HEK293 (cell line): Measurements from ENCODE around the gene MTUS2.

ENCODE experiments used
- CTCF ChIA-PET: fragments of 350-600 bp; formaldehyde crosslinking; extraction: SDS; loops from one replicate; lab custom pipeline; 2021; ENCODE audit warnings: antibody characterized with exemption; lab: Yijun Ruan, JAX
- POLR2A ChIA-PET: fragments of 300-600 bp; formaldehyde crosslinking; extraction: SDS; loops from one replicate; lab custom pipeline; 2020; ENCODE audit warnings: antibody characterized with exemption, inconsistent platforms; lab: Yijun Ruan, JAX
- H3K27ac ChIP-seq: fragments of 200-500 bp; sonication (Bioruptor generic); 2 replicates; pipeline ENCODE4 v1.5.1; 2014; ENCODE audit warnings: low read depth, low read length, control low read depth, inconsistent platforms; ENCODE audit errors: extremely low read depth
- H3K36me3 ChIP-seq, 2 experiments: fragments of 200-500 bp in 1 of 2; sonication (Bioruptor generic) in 1 of 2; 1 replicate in 1 of 2; 2 replicates in 1 of 2; pipeline ENCODE4 v1.5.1; 2014 to 2017; ENCODE audit warnings: inconsistent platforms in 2 of 2, low read length in 2 of 2; ENCODE audit not compliant: control insufficient read depth in 2 of 2, insufficient read depth in 1 of 2
- H3K4me1 ChIP-seq: fragments of 200-500 bp; sonication (Bioruptor generic); 2 replicates; pipeline ENCODE4 v1.5.1; 2014; ENCODE audit warnings: mild to moderate bottlenecking, low read length, inconsistent platforms; ENCODE audit not compliant: control insufficient read depth, insufficient read depth
- H3K4me3 ChIP-seq: 2 replicates; pipeline ENCODE4 v1.5.1; 2011; ENCODE audit warnings: low read depth, mild to moderate bottlenecking, control low read depth, low read length, moderate library complexity
- H3K9me3 ChIP-seq: fragments of 200-500 bp; sonication (Bioruptor generic); 2 replicates; pipeline ENCODE4 v1.5.1; 2014; ENCODE audit warnings: low read depth, low read length, inconsistent platforms; ENCODE audit not compliant: control insufficient read depth, insufficient read depth
- BCL11A ChIP-seq: fragments of 450-650 bp; formaldehyde crosslinking; IDR thresholded peaks from 2 replicates; pipeline ENCODE4 v1.5.1; 2016; ENCODE audit warnings: low read depth, missing biosample characterization, missing genetic modification characterization
- HOXC10 ChIP-seq: sonication (generic); formaldehyde crosslinking; IDR thresholded peaks from 2 replicates; pipeline ENCODE4 v1.8.1; 2023; ENCODE audit warnings: mild to moderate bottlenecking, missing genetic modification reagents
- KLF1 ChIP-seq: fragments of 450-650 bp; formaldehyde crosslinking; IDR thresholded peaks from 2 replicates; pipeline ENCODE4 v1.5.1; 2016; ENCODE audit warnings: missing biosample characterization, missing genetic modification characterization
- ZIC2 ChIP-seq: fragments of 450-650 bp; formaldehyde crosslinking; IDR thresholded peaks from 2 replicates; pipeline ENCODE4 v1.5.1; 2016; ENCODE audit warnings: missing biosample characterization, missing genetic modification characterization
- ZNF10 ChIP-seq: fragments of 450-650 bp; formaldehyde crosslinking; IDR thresholded peaks from 2 replicates; pipeline ENCODE4 v1.5.1; 2017; ENCODE audit warnings: missing biosample characterization, missing genetic modification characterization
- ZNF155 ChIP-seq: fragments of 450-650 bp; formaldehyde crosslinking; IDR thresholded peaks from 2 replicates; pipeline ENCODE4 v1.5.1; 2016; ENCODE audit warnings: missing biosample characterization, missing genetic modification characterization
- ZNF16 ChIP-seq: fragments of 450-650 bp; formaldehyde crosslinking; IDR thresholded peaks from 2 replicates; pipeline ENCODE4 v1.5.1; 2016; ENCODE audit warnings: low read depth, missing biosample characterization, missing genetic modification characterization
- ZNF2 ChIP-seq: fragments of 450-650 bp; formaldehyde crosslinking; IDR thresholded peaks from 2 replicates; pipeline ENCODE4 v1.5.1; 2016; ENCODE audit warnings: missing biosample characterization, missing genetic modification characterization
- ZNF214 ChIP-seq: fragments of 450-650 bp; formaldehyde crosslinking; IDR thresholded peaks from 2 replicates; pipeline ENCODE4 v1.5.1; 2017; ENCODE audit warnings: missing biosample characterization, mild to moderate bottlenecking, missing genetic modification characterization, borderline replicate concordance
- ZNF223 ChIP-seq: fragments of 450-650 bp; formaldehyde crosslinking; IDR thresholded peaks from 2 replicates; pipeline ENCODE4 v1.5.1; 2016; ENCODE audit warnings: missing biosample characterization, missing genetic modification characterization
- ZNF416 ChIP-seq: fragments of 450-650 bp; formaldehyde crosslinking; IDR thresholded peaks from 2 replicates; pipeline ENCODE4 v1.5.1; 2016; ENCODE audit warnings: missing biosample characterization, missing genetic modification characterization
- ZNF426 ChIP-seq: fragments of 450-650 bp; formaldehyde crosslinking; IDR thresholded peaks from 2 replicates; pipeline ENCODE4 v1.5.1; 2017; ENCODE audit warnings: missing biosample characterization, missing genetic modification characterization, mild to moderate bottlenecking, inconsistent platforms, moderate library complexity
- ZNF549 ChIP-seq: fragments of 450-650 bp; IDR thresholded peaks from 2 replicates; pipeline ENCODE4 v1.5.1; 2018; ENCODE audit warnings: missing biosample characterization, missing genetic modification characterization, mild to moderate bottlenecking, inconsistent platforms, moderate library complexity
- ZNF621 ChIP-seq: fragments of 450-650 bp; formaldehyde crosslinking; IDR thresholded peaks from 2 replicates; pipeline ENCODE4 v1.5.1; 2017; ENCODE audit warnings: missing biosample characterization, missing genetic modification characterization
- ZNF660 ChIP-seq: fragments of 450-650 bp; IDR thresholded peaks from 2 replicates; pipeline ENCODE4 v1.5.1; 2018; ENCODE audit warnings: missing biosample characterization, mild to moderate bottlenecking, missing genetic modification characterization
- ZSCAN30 ChIP-seq: fragments of 450-650 bp; IDR thresholded peaks from 2 replicates; pipeline ENCODE4 v1.5.1; 2018; ENCODE audit warnings: missing biosample characterization, mild to moderate bottlenecking, missing genetic modification characterization, moderate library complexity
- TF ChIP-seq, protein P1 (sequence below): IDR thresholded peaks from 2 replicates; pipeline ENCODE4 v1.6.1; 2011; ENCODE audit warnings: mild to moderate bottlenecking, low read depth, low read length, borderline replicate concordance
- TF ChIP-seq, protein P2 (sequence below): fragments of 450-650 bp; formaldehyde crosslinking; IDR thresholded peaks from 2 replicates; pipeline ENCODE4 v1.5.1; 2017; ENCODE audit warnings: missing biosample characterization, missing genetic modification characterization
- TF ChIP-seq, protein P3 (sequence below): fragments of 450-650 bp; formaldehyde crosslinking; IDR thresholded peaks from 2 replicates; pipeline ENCODE4 v1.5.1; 2016; ENCODE audit warnings: missing biosample characterization, missing genetic modification characterization
- TF ChIP-seq, protein P4 (sequence below): fragments of 450-650 bp; formaldehyde crosslinking; IDR thresholded peaks from 2 replicates; pipeline ENCODE4 v1.5.1; 2016; ENCODE audit warnings: missing biosample characterization, missing genetic modification characterization
- TF ChIP-seq, protein P5 (sequence below): fragments of 450-650 bp; formaldehyde crosslinking; IDR thresholded peaks from 2 replicates; pipeline ENCODE4 v1.5.1; 2016; ENCODE audit warnings: missing biosample characterization, missing genetic modification characterization
- TF ChIP-seq, protein P6 (sequence below): fragments of 450-650 bp; IDR thresholded peaks from 2 replicates; pipeline ENCODE4 v1.5.1; 2018; ENCODE audit warnings: missing biosample characterization, mild to moderate bottlenecking, missing genetic modification characterization

MTUS2 gene

DNA sequence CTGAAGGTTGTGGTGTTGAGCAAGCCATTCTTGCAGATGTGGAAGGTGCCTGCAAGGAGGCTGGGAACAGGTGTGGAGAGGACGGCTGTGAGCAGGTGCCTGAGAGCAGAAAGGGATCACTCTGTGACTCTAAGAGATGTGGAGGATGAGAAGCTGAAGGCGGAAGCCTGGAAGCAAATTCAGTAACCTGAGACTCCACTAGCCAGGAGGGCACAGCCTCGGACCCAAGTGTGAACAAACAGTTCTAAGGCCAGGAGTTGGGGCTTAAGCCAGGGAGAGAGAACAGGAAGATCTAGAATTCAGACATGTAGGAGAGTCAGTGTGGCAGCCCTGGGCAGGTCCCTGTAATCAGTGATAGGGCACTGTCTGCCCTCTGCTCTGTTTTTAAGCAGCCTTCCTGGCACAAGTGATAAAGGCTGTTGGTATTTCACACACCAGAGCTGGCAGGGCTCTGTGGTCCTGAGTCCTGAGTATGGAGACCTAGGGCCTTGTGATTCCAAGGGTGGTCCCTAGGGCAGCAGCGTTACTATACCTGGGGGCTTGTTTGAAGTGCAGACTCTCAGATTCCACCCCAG is 644.1 kb downstream of the MTUS2 start:
- H3K4me3 ChIP-seq = no peak overlapping the region
- POLR2A ChIA-PET = no interaction called here
- H3K27ac ChIP-seq = no peak overlapping the region
- no peak for TF ChIP-seq HOXC10
- no peak for TF ChIP-seq ZNF155
- no peak for TF ChIP-seq ZNF549 (tag by site-specific recombination)
- no peak for TF ChIP-seq ZNF10 (tag by site-specific recombination)
- TF ChIP-seq ZIC2 (tag by site-specific recombination) = no peak
- TF ChIP-seq ZNF416 (tag by site-specific recombination) = no peak
- TF ChIP-seq, protein P1, sequence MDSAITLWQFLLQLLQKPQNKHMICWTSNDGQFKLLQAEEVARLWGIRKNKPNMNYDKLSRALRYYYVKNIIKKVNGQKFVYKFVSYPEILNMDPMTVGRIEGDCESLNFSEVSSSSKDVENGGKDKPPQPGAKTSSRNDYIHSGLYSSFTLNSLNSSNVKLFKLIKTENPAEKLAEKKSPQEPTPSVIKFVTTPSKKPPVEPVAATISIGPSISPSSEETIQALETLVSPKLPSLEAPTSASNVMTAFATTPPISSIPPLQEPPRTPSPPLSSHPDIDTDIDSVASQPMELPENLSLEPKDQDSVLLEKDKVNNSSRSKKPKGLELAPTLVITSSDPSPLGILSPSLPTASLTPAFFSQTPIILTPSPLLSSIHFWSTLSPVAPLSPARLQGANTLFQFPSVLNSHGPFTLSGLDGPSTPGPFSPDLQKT = no peak
- TF ChIP-seq ZNF621 = no peak
- TF ChIP-seq, protein P2, sequence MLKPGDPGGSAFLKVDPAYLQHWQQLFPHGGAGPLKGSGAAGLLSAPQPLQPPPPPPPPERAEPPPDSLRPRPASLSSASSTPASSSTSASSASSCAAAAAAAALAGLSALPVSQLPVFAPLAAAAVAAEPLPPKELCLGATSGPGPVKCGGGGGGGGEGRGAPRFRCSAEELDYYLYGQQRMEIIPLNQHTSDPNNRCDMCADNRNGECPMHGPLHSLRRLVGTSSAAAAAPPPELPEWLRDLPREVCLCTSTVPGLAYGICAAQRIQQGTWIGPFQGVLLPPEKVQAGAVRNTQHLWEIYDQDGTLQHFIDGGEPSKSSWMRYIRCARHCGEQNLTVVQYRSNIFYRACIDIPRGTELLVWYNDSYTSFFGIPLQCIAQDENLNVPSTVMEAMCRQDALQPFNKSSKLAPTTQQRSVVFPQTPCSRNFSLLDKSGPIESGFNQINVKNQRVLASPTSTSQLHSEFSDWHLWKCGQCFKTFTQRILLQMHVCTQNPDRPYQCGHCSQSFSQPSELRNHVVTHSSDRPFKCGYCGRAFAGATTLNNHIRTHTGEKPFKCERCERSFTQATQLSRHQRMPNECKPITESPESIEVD = no peak
- TF ChIP-seq, protein P3, sequence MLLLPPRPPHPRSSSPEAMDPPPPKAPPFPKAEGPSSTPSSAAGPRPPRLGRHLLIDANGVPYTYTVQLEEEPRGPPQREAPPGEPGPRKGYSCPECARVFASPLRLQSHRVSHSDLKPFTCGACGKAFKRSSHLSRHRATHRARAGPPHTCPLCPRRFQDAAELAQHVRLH (tag by site-specific recombination) = no peak
- TF ChIP-seq, protein P4, sequence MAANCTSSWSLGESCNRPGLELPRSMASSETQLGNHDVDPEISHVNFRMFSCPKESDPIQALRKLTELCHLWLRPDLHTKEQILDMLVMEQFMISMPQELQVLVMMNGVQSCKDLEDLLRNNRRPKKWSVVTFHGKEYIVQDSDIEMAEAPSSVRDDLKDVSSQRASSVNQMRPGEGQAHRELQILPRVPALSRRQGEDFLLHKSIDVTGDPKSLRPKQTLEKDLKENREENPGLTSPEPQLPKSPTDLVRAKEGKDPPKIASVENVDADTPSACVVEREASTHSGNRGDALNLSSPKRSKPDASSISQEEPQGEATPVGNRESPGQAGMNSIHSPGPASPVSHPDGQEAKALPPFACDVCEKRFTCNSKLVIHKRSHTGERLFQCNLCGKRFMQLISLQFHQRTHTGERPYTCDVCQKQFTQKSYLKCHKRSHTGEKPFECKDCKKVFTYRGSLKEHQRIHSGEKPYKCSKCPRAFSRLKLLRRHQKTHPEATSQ (tag by site-specific recombination) = no peak
- TF ChIP-seq ZSCAN30 (tag by site-specific recombination) = no peak
- TF ChIP-seq ZNF16 = no peak
- TF ChIP-seq BCL11A (tag by site-specific recombination) = no peak
- TF ChIP-seq ZNF426 (tag by site-specific recombination) = no peak
- no peak for TF ChIP-seq ZNF223
- TF ChIP-seq, protein P5, sequence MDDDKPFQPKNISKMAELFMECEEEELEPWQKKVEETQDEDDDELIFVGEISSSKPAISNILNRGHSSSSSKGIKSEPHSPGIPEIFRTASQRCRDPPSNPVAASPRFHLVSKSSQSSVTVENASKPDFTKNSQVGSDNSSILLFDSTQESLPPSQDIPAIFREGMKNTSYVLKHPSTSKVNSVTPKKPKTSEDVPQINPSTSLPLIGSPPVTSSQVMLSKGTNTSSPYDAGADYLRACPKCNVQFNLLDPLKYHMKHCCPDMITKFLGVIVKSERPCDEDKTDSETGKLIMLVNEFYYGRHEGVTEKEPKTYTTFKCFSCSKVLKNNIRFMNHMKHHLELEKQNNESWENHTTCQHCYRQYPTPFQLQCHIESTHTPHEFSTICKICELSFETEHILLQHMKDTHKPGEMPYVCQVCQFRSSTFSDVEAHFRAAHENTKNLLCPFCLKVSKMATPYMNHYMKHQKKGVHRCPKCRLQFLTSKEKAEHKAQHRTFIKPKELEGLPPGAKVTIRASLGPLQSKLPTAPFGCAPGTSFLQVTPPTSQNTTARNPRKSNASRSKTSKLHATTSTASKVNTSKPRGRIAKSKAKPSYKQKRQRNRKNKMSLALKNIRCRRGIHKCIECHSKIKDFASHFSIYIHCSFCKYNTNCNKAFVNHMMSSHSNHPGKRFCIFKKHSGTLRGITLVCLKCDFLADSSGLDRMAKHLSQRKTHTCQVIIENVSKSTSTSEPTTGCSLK (tag by site-specific recombination) = no peak
- TF ChIP-seq ZNF660 = no peak
- TF ChIP-seq ZNF2 (tag by site-specific recombination) = no peak
- CTCF ChIA-PET = no interaction called here
- no peaks in the 10 kb centered on the region for H3K9me3 ChIP-seq
- no peaks in the 10 kb centered on the region for H3K36me3 ChIP-seq
- H3K4me1 ChIP-seq = no peaks in the 10 kb centered on the region

DNA sequence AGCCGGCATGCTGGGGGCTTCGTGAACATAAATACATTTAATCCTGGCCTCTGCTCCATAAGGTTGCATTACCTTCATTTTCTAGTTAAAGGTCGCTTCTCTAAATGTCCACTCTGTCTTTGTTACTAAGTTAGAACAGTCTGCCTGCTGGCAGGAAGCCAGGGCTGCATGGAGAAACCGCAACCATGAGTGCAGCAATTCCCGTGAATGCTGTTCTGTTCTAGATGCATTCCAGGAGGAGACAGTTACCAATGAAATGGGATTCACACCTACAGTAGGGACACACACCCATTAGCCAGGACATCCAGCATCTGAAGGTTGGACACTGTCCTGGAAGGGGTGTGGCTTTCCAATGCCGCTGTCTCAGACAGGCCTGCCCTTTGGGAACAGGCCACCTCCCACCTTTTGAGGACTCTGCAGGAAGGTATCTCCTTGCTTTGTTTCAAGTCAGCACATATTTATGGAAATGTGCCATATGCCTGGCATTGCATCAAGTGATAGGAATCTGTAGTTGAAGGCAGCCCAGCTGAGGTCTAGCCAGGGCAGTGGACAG is 645.7 kb downstream of the MTUS2 start:
- Histone ChIP-seq H3K9me3 (no peaks in the 10 kb centered on the region), H3K36me3 (no peaks in the 10 kb centered on the region), H3K4me1 (no peaks in the 10 kb centered on the region), H3K4me3 (no peak overlapping the region), H3K27ac (no peak overlapping the region)
- ChIA-PET POLR2A (no interaction called here), CTCF (interaction anchor here (1.2 kb wide), 1 partner anchor 9 kb away, joined by 3 read pairs; no protein-coding TSS in a partner anchor)
- TF ChIP-seq KLF1 (tag by site-specific recombination) (no peak), ZNF426 (tag by site-specific recombination) (no peak), ZNF214 (tag by site-specific recombination) (no peak)
- TF ChIP-seq, protein P6, sequence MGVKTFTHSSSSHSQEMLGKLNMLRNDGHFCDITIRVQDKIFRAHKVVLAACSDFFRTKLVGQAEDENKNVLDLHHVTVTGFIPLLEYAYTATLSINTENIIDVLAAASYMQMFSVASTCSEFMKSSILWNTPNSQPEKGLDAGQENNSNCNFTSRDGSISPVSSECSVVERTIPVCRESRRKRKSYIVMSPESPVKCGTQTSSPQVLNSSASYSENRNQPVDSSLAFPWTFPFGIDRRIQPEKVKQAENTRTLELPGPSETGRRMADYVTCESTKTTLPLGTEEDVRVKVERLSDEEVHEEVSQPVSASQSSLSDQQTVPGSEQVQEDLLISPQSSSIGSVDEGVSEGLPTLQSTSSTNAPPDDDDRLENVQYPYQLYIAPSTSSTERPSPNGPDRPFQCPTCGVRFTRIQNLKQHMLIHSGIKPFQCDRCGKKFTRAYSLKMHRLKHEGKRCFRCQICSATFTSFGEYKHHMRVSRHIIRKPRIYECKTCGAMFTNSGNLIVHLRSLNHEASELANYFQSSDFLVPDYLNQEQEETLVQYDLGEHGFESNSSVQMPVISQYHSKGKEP = 0 out of 2 replicates have a peak, but pooled peaks have one; percentile 42
